ENCODE data around the gene OTUB2. TPM values are rescaled to one million over a fixed set of nuclear protein-coding genes. Genes with fewer than 3 reads are reported as not detected.
"Not testable (repeated sequence)": the region's sequence is repeated elsewhere in the genome, so short reads cannot be mapped to it uniquely, and the experiment has no call there.

The OTUB2 gene
- total and polyA plus RNA-seq, 9 donors: 0.41 to 1.6 (median 0.76) TPM

DNA sequence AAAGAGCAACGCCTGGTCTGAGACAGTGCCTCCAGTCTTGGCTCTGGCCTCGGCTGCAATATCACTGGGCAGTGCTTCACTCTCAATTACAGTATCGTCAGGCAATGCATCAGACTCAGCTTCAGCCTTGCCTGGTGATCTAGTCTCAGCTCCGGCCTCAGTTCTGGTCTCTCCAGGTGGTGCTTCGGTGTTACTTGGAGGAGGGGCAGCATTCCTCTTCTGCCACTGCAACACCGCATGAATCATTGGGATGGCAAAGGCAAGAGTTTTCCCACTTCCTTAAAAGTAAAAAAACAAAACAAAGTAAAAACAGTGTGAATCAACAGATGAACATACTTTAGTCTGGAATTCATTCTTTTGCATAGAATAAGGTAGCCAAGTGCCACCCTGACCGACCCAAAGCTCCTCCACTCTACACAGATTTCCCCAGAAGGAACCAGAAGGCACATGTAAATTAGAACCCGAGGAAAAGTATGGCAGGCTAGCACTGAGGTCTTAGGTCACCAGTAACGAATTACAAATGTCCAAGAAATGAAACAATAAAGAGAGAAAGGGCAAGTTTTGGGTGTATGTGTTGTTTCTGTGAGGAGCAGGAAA lies 36.3 kb downstream of the OTUB2 start:
- TF ChIP-seq, protein P1, sequence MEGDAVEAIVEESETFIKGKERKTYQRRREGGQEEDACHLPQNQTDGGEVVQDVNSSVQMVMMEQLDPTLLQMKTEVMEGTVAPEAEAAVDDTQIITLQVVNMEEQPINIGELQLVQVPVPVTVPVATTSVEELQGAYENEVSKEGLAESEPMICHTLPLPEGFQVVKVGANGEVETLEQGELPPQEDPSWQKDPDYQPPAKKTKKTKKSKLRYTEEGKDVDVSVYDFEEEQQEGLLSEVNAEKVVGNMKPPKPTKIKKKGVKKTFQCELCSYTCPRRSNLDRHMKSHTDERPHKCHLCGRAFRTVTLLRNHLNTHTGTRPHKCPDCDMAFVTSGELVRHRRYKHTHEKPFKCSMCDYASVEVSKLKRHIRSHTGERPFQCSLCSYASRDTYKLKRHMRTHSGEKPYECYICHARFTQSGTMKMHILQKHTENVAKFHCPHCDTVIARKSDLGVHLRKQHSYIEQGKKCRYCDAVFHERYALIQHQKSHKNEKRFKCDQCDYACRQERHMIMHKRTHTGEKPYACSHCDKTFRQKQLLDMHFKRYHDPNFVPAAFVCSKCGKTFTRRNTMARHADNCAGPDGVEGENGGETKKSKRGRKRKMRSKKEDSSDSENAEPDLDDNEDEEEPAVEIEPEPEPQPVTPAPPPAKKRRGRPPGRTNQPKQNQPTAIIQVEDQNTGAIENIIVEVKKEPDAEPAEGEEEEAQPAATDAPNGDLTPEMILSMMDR (IDR thresholded peaks at IDR 0.05): no peak
- Histone ChIP-seq H3K27ac (peak overlapping the region in 1 of 2 donors; percentile 19), H3K4me1 (ENCODE audit: insufficient read depth) (peaks cover 26% of the 10 kb centered on the region), H3K27me3 (no peaks in the 10 kb centered on the region), H3K36me3 (no peaks in the 10 kb centered on the region), H3K9me3 (no peaks in the 10 kb centered on the region), H3K4me3 (no peak overlapping the region)
- no peak for DNase-seq
- intact Hi-C loops (cut with DNase I): no loop called here
- 27 to 36% (median 31%) methylated on average over 9 of the region's 9 CpGs for WGBS, 3 donors

DNA sequence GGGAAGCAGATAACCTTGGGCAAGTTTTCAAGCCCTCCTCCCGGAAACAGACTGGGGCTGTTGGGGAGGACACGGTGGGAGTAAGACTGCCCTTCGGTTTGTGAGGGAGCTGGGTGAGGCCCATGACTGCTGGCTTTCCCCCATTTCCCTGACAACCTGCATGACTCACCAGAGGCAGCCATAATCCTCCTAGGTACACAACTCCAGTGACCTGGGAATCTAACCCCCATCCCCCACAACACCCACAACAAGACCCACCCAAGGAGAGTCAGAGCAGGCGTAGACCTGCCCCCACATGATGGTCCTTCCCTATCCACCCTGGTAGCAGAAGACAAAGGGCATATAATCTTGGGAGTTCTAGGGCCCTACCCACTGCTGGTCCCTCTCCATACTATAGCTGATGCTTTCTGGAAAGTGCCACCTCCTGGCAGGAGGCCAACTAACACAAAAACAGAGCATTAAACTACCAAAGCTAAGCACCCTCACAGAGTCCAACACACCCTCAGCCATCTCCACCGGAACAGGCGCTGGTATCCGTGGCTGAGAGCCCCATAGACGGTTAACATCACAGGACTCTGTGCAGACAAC lies 40.0 kb downstream of the OTUB2 start:
- WGBS, 3 donors: 53 to 61% (median 54%) methylated on average over 8 of the region's 8 CpGs
- Histone ChIP-seq H3K9me3 (no peaks in the 10 kb centered on the region), H3K4me1 (ENCODE audit: insufficient read depth) (peaks cover 16% of the 10 kb centered on the region), H3K4me3 (no peak overlapping the region), H3K36me3 (no peaks in the 10 kb centered on the region), H3K27ac (peak overlapping the region in 1 of 2 donors; percentile 13), H3K27me3 (no peaks in the 10 kb centered on the region)
- intact Hi-C loops (cut with DNase I): no loop called here
- DNase-seq: peak in 1 of 5 donors; percentile 50
- TF ChIP-seq EP300 (IDR thresholded peaks at IDR 0.05): no peak
- TF ChIP-seq, protein P1 (IDR thresholded peaks at IDR 0.05): no peak

DNA sequence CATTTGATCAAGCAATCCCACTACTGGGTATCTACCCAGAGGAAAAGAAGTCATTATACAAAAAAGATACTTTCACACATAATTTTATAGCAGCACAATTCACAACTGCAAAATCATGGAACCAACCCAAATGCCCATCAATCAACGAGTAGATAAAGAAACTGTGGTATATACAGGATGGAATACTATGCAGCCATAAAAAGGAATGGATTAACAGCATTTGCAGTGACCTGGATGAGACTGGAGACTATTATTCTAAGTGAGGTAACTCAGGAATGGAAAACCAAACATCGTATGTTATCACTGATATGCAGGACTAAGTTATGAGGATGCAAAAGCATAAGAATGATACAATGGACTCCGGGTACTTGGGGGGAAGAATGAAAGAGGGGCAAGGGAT lies 45.9 kb downstream of the OTUB2 start:
- H3K9me3 ChIP-seq; H3K27me3 ChIP-seq; H3K4me3 ChIP-seq; H3K36me3 ChIP-seq; DNase-seq; H3K4me1 ChIP-seq (ENCODE audit: insufficient read depth); intact Hi-C loops (cut with DNase I); H3K27ac ChIP-seq: not testable (repeated sequence)
- WGBS, 3 donors: 92 to 96% (median 93%) methylated on average over 3 of the region's 3 CpGs

DNA sequence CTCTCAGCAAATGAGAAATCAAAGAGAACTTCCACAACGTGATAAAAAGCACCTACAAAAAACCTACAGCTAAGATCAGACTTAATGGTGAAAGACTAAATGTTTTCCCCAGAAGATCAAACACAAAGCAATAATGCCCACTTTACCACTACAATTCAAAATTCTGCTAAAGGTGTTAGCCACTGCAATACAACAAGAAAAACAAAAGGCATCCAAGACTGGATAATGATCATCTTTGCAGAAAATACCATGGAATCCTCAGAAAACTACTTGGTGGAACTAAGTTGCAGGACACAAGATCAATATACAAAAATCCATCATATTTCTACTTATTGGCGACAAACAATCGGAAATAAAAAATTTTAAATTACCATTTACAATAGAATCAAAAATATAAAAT lies 48.4 kb downstream of the OTUB2 start:
- no peaks in the 10 kb centered on the region for H3K36me3 ChIP-seq

DNA sequence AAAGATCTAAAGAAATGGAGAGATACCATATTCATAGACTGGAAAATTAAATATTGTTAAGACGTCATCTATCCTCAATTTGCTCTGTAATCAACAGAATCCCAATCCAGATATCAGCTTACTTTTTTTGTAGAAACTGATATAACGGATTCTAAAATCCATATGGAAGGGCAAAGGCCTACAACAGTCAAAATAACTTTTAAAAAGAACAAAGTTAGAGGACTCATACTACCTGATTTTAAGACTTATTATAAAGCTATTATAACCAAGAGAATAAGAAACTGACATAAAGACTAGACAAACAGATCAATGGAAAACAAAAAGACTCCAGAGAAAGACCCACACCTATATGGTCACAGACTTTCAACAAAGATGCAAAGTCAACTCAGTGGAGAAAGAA lies 48.9 kb downstream of the OTUB2 start:
- intact Hi-C loops (cut with DNase I): no loop called here
- WGBS, 3 donors: 95 to 98% (median 96%) methylated on average over 2 of the region's 2 CpGs

More for the DNA sequence above, 48.4 kb downstream of the OTUB2 start:
- Histone ChIP-seq H3K4me1 (ENCODE audit: insufficient read depth) (peaks cover 18% of the 10 kb centered on the region), H3K9me3 (peaks cover 0 to 2% of the 10 kb centered on the region in 2 donors), H3K27ac (no peak overlapping the region), H3K4me3 (no peak overlapping the region), H3K27me3 (no peaks in the 10 kb centered on the region)
- TF ChIP-seq, protein P1 (IDR thresholded peaks at IDR 0.05): no peak
- TF ChIP-seq EP300 (IDR thresholded peaks at IDR 0.05) (no peak), POLR2A (IDR thresholded peaks at IDR 0.05) (no peak)
- DNase-seq: no peak
- intact Hi-C loops (cut with DNase I): no loop called here
- 90 to 97% (median 92%) methylated on average over 3 of the region's 3 CpGs for WGBS, 3 donors

More for the DNA sequence above, 48.9 kb downstream of the OTUB2 start:
- H3K9me3 ChIP-seq: peaks cover 0 to 2% of the 10 kb centered on the region in 2 donors
- peaks cover 20% of the 10 kb centered on the region for H3K4me1 ChIP-seq (ENCODE audit: insufficient read depth)
- H3K27me3 ChIP-seq: no peaks in the 10 kb centered on the region
- no peak overlapping the region for H3K27ac ChIP-seq
- DNase-seq: no peak
- no peaks in the 10 kb centered on the region for H3K36me3 ChIP-seq
- TF ChIP-seq POLR2A (IDR thresholded peaks at IDR 0.05) (no peak), EP300 (IDR thresholded peaks at IDR 0.05) (no peak)
- TF ChIP-seq, protein P1 (IDR thresholded peaks at IDR 0.05): no peak
- no peak overlapping the region for H3K4me3 ChIP-seq
